ENCODE data around the gene PTOV1.

The PTOV1 gene

GRCh38 chr19:49829200-49829599 lies 21.8 kb upstream of the PTOV1 start:
- Mint-ChIP-seq H3K36me3 (peaks cover 28 to 43% of the 10 kb centered on the region in 2 donors), H3K9me3 (no peaks in the 10 kb centered on the region), H3K27me3 (no peaks in the 10 kb centered on the region), H3K4me3 (no peak overlapping the region), H3K27ac (peak overlapping the region; percentile 49), H3K4me1 (peaks cover 7 to 12% of the 10 kb centered on the region in 2 donors)
- ATAC-seq (replicated peaks), result no peak
- DNase-seq, result no peak

GRCh38 chr19:49829721-49830120 lies 21.2 kb upstream of the PTOV1 start:
- Mint-ChIP-seq H3K4me1 (peaks cover 7 to 12% of the 10 kb centered on the region in 2 donors), H3K27ac (no peak overlapping the region), H3K27me3 (no peaks in the 10 kb centered on the region), H3K9me3 (no peaks in the 10 kb centered on the region), H3K36me3 (peaks cover 31 to 44% of the 10 kb centered on the region in 2 donors), H3K4me3 (no peak overlapping the region)
- DNase-seq, result no peak
- no peak for ATAC-seq (replicated peaks)

GRCh38 chr19:49830766-49831165 lies 20.2 kb upstream of the PTOV1 start:
- Mint-ChIP-seq H3K4me3 (no peak overlapping the region), H3K9me3 (no peaks in the 10 kb centered on the region), H3K4me1 (peaks cover 7 to 12% of the 10 kb centered on the region in 2 donors), H3K36me3 (peaks cover 40 to 52% of the 10 kb centered on the region in 2 donors), H3K27me3 (no peaks in the 10 kb centered on the region), H3K27ac (no peak overlapping the region)
- DNase-seq (no peak), ATAC-seq (replicated peaks) (no peak)

- Mint-ChIP-seq H3K27ac (peak overlapping the region; percentile 21), H3K27me3 (no peaks in the 10 kb centered on the region), H3K4me1 (peaks cover 5 to 12% of the 10 kb centered on the region in 2 donors), H3K4me3 (no peak overlapping the region), H3K9me3 (no peaks in the 10 kb centered on the region), H3K36me3 (peaks cover 37 to 50% of the 10 kb centered on the region in 2 donors)
- ATAC-seq (replicated peaks), result no peak
- no peak for DNase-seq
Measured at GRCh38 chr19:49831592-49831991, 19.4 kb upstream of the PTOV1 start.

GRCh38 chr19:49832556-49832955 lies 18.4 kb upstream of the PTOV1 start:
- Mint-ChIP-seq H3K27ac (no peak overlapping the region), H3K36me3 (peaks cover 45 to 51% of the 10 kb centered on the region in 2 donors)

GRCh38 chr19:49833599-49833998 lies 17.4 kb upstream of the PTOV1 start:
- Mint-ChIP-seq H3K4me3 (no peak overlapping the region), H3K9me3 (no peaks in the 10 kb centered on the region), H3K36me3 (peaks cover 54 to 60% of the 10 kb centered on the region in 2 donors), H3K27me3 (no peaks in the 10 kb centered on the region), H3K4me1 (peaks cover 4 to 16% of the 10 kb centered on the region in 2 donors), H3K27ac (no peak overlapping the region)
- DNase-seq, result no peak
- no peak for ATAC-seq (replicated peaks)

More at GRCh38 chr19:49832556-49832955, 18.4 kb upstream of the PTOV1 start:
- no peak for DNase-seq
- no peak overlapping the region for H3K4me3 Mint-ChIP-seq
- no peaks in the 10 kb centered on the region for H3K9me3 Mint-ChIP-seq
- H3K4me1 Mint-ChIP-seq, result peaks cover 4 to 17% of the 10 kb centered on the region in 2 donors
- no peaks in the 10 kb centered on the region for H3K27me3 Mint-ChIP-seq
- no peak for ATAC-seq (replicated peaks)

- Mint-ChIP-seq H3K4me1 (peaks cover 4 to 12% of the 10 kb centered on the region in 2 donors), H3K4me3 (no peak overlapping the region), H3K27me3 (no peaks in the 10 kb centered on the region), H3K27ac (no peak overlapping the region), H3K9me3 (no peaks in the 10 kb centered on the region), H3K36me3 (peaks cover 67 to 68% of the 10 kb centered on the region in 2 donors)
- no peak for DNase-seq
- ATAC-seq (replicated peaks), result no peak
Measured at GRCh38 chr19:49835562-49835961, 15.4 kb upstream of the PTOV1 start.

- peaks cover 0 to 2% of the 10 kb centered on the region in 2 donors for H3K9me3 Mint-ChIP-seq
- H3K36me3 Mint-ChIP-seq, result peaks cover 64 to 69% of the 10 kb centered on the region in 2 donors
- peak overlapping the region; percentile 31 for H3K27ac Mint-ChIP-seq
- ATAC-seq (replicated peaks) (no peak), DNase-seq (no peak)
- H3K4me3 Mint-ChIP-seq, result no peak overlapping the region
- H3K27me3 Mint-ChIP-seq, result no peaks in the 10 kb centered on the region
- H3K4me1 Mint-ChIP-seq, result peaks cover 7 to 14% of the 10 kb centered on the region in 2 donors
Measured at GRCh38 chr19:49836176-49837008, 14.6 kb upstream of the PTOV1 start.

GRCh38 chr19:49837009-49837310 lies 14.0 kb upstream of the PTOV1 start:
- H3K9me3 Mint-ChIP-seq, result peaks cover 0 to 2% of the 10 kb centered on the region in 2 donors
- ATAC-seq (replicated peaks), result no peak
- H3K36me3 Mint-ChIP-seq, result peaks cover 60 to 64% of the 10 kb centered on the region in 2 donors
- no peaks in the 10 kb centered on the region for H3K27me3 Mint-ChIP-seq
- H3K4me1 Mint-ChIP-seq, result peaks cover 5 to 11% of the 10 kb centered on the region in 2 donors
- H3K27ac Mint-ChIP-seq, result no peak overlapping the region
- H3K4me3 Mint-ChIP-seq, result no peak overlapping the region
- DNase-seq, result no peak

- peaks cover 0 to 2% of the 10 kb centered on the region in 2 donors for H3K9me3 Mint-ChIP-seq
- H3K36me3 Mint-ChIP-seq, result peaks cover 56 to 60% of the 10 kb centered on the region in 2 donors
- H3K4me1 Mint-ChIP-seq, result peaks cover 5 to 13% of the 10 kb centered on the region in 2 donors
- H3K27ac Mint-ChIP-seq, result no peak overlapping the region
- no peaks in the 10 kb centered on the region for H3K27me3 Mint-ChIP-seq
- ATAC-seq (replicated peaks), result no peak
- DNase-seq, result no peak
- no peak overlapping the region for H3K4me3 Mint-ChIP-seq
Measured at GRCh38 chr19:49837425-49837824, 13.5 kb upstream of the PTOV1 start.

GRCh38 chr19:49838885-49839588 lies 11.9 kb upstream of the PTOV1 start:
- no peak for DNase-seq
- Mint-ChIP-seq H3K27ac (peak overlapping the region; percentile 49), H3K4me3 (no peak overlapping the region), H3K9me3 (peaks cover 0 to 2% of the 10 kb centered on the region in 2 donors), H3K27me3 (no peaks in the 10 kb centered on the region), H3K4me1 (peaks cover 12 to 27% of the 10 kb centered on the region in 2 donors), H3K36me3 (peaks cover 45 to 48% of the 10 kb centered on the region in 2 donors)
- ATAC-seq (replicated peaks), result no peak

GRCh38 chr19:49839713-49840112 lies 11.2 kb upstream of the PTOV1 start:
- DNase-seq, result no peak
- Mint-ChIP-seq H3K4me1 (peaks cover 15 to 33% of the 10 kb centered on the region in 2 donors), H3K9me3 (peaks cover 0 to 2% of the 10 kb centered on the region in 2 donors), H3K4me3 (no peak overlapping the region), H3K27me3 (no peaks in the 10 kb centered on the region), H3K36me3 (peaks cover 40 to 45% of the 10 kb centered on the region in 2 donors), H3K27ac (no peak overlapping the region)
- no peak for ATAC-seq (replicated peaks)

- no peak for ATAC-seq (replicated peaks)
- peaks cover 0 to 2% of the 10 kb centered on the region in 2 donors for H3K9me3 Mint-ChIP-seq
Measured at GRCh38 chr19:49840321-49840720, 10.6 kb upstream of the PTOV1 start.

GRCh38 chr19:49840736-49841249 lies 10.2 kb upstream of the PTOV1 start:
- Mint-ChIP-seq H3K4me1 (peaks cover 16 to 41% of the 10 kb centered on the region in 2 donors), H3K27me3 (no peaks in the 10 kb centered on the region), H3K36me3 (peaks cover 33 to 36% of the 10 kb centered on the region in 2 donors), H3K4me3 (no peak overlapping the region), H3K9me3 (peaks cover 0 to 2% of the 10 kb centered on the region in 2 donors), H3K27ac (no peak overlapping the region)
- ATAC-seq (replicated peaks) (no peak), DNase-seq (no peak)

More at GRCh38 chr19:49840321-49840720, 10.6 kb upstream of the PTOV1 start:
- Mint-ChIP-seq H3K27ac (no peak overlapping the region), H3K4me1 (peaks cover 16 to 39% of the 10 kb centered on the region in 2 donors), H3K36me3 (peaks cover 34 to 39% of the 10 kb centered on the region in 2 donors), H3K27me3 (no peaks in the 10 kb centered on the region), H3K4me3 (peak overlapping the region in 1 of 2 donors; percentile 53)
- no peak for DNase-seq

Data from stimulated activated naive B cell treated with anti-CD40 and anti-IgM and Interleukin-4, amounts not matched to agents 10 μg/mL and 1 μg/mL and 100 μg/mL, for 72 hours (primary cell).